Naive thymus-derived CD8-positive, alpha-beta T cell (primary cell): ENCODE measurements around the gene NFAT5. TPM values are rescaled to one million over a fixed set of nuclear protein-coding genes. Genes with fewer than 3 reads are reported as not detected.

Experiments used
- ATAC-seq, 2 donors: fragments of 150-1000 bp; cut with Tn5 transposase in 1 of 2; sonication (Bioruptor Pico), chemical (Tn5 transposase) in 1 of 2; 1 replicate in 1 of 2; 2 replicates in 1 of 2; pipeline ENCODE4 v1.10.0; 2021; ENCODE audit warnings: mild to moderate bottlenecking in 2 of 2, moderate library complexity in 2 of 2
- POLR2A ChIA-PET: fragments of 350-600 bp; sonication (Branson Sonifier 250); formaldehyde crosslinking; loops from one replicate; lab custom pipeline; 2021; ENCODE audit warnings: antibody characterized with exemption; lab: Charles Lee
- DNase-seq, 10 donors: peaks; one replicate each; pipeline versions ENCODE4 v3.0.0 to v3.0.0-alpha.2; 2020 to 2022
- H3K27ac Mint-ChIP-seq, 10 donors: one replicate each; pipeline ENCODE4 v1.8.0; 2020 to 2022; ENCODE audit warnings: mild to moderate bottlenecking in 10 of 10, mixed read lengths in 10 of 10, moderate library complexity in 4 of 10, inconsistent platforms in 1 of 10
- H3K27me3 Mint-ChIP-seq, 5 donors: one replicate each; pipeline ENCODE4 v1.8.0; 2021 to 2022; ENCODE audit warnings: mixed read lengths in 5 of 5
- H3K36me3 Mint-ChIP-seq, 3 donors: one replicate each; pipeline ENCODE4 v1.8.0; 2020 to 2022; ENCODE audit warnings: mixed read lengths in 3 of 3, mild to moderate bottlenecking in 2 of 3, inconsistent platforms in 1 of 3
- H3K4me1 Mint-ChIP-seq, 4 donors: one replicate each; pipeline ENCODE4 v1.8.0; 2021 to 2022; ENCODE audit warnings: mixed read lengths in 4 of 4
- H3K4me3 Mint-ChIP-seq, 10 donors: one replicate each; pipeline ENCODE4 v1.8.0; 2020 to 2022; ENCODE audit warnings: mild to moderate bottlenecking in 10 of 10, mixed read lengths in 10 of 10, moderate library complexity in 6 of 10, inconsistent platforms in 1 of 10
- H3K9me3 Mint-ChIP-seq, 9 donors: one replicate each; pipeline ENCODE4 v1.8.0; 2020 to 2022; ENCODE audit warnings: mixed read lengths in 9 of 9, mild to moderate bottlenecking in 3 of 9, inconsistent platforms in 1 of 9, moderate library complexity in 1 of 9
- microRNA-seq: library from miRNA; unstranded; fragments of <30 nt; microRNA quantifications from one replicate; pipeline ENCODE4 v1.2.0, GENCODE V29; 2022; ENCODE audit warnings: borderline microRNAs expressed
- polyA plus RNA-seq, 3 donors: library from polyadenylated mRNA; unstranded; fragments of 300-500 nt; fragmentation: Illumina TruSeq; gene quantifications; one replicate each; pipeline ENCODE4 v1.2.3, GENCODE V29; 2021
- total RNA-seq, 8 experiments: library from RNA in 2 of 8; stranded (reverse) in 2 of 8; gene quantifications; one replicate each; pipeline ENCODE4 v1.2.3 and lab custom pipeline; 2021 to 2026

NFAT5 gene
- total and polyA plus RNA-seq, 5 experiments from 2014 or later, result 3.8 to 32.2 (median 6.7) TPM

DNA sequence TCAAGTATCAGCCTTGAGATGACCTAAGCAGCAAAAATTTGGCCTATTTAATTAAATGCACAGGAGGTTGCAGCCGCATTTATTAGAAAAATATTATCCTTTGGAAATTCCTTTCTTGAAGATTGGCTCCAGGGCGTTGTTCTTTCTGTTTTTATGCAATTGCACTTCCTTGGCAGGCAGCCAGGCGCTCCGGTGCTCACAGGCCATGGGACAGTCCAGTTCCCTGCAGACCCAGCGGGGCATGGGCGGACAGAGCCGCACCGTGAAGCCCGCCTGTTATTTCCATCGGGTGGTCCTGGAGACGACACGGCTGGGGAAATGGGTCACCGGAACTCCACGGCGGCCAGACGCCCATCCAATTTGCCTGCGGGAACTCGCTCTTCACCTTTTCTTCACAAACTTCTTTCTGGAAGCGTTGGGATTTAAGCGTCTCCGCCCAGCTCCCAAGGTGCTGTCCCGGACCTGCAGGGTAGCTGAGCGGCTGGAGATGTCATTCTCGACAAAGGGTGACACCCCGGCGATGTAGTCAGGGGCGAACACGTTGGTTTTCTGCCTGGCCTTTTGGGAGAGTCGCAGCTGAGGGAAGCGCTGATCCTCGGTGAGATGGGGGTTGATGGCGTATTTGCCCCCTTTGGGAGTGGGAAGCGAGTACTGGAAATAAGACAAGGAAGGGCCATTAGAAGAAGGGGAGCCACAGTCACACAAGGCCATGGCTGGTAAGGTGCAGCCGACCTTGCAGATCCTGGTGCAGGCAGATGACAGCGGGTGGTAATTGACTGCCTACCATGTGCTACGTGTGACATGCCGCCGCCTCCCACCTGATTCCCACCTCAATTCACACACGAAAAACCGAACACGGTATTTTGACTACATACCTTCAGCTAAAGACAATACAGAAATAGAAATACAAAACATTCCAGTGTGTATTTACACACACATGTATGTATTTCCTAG, 176.5 kb downstream of the NFAT5 start:
- ATAC-seq, result no peak
- H3K27ac Mint-ChIP-seq, result peak overlapping the region in 1 of 10 donors; percentile 73
- peaks cover 4 to 75% (median 11%) of the 10 kb centered on the region in 3 donors for H3K36me3 Mint-ChIP-seq
- no peak for DNase-seq
- H3K9me3 Mint-ChIP-seq, result no peaks in the 10 kb centered on the region
- peaks cover 0 to 6% (median 3%) of the 10 kb centered on the region in 4 donors for H3K4me1 Mint-ChIP-seq
- H3K4me3 Mint-ChIP-seq, result no peak overlapping the region
- H3K27me3 Mint-ChIP-seq, result no peaks in the 10 kb centered on the region
- POLR2A ChIA-PET, result no interaction called here

DNA sequence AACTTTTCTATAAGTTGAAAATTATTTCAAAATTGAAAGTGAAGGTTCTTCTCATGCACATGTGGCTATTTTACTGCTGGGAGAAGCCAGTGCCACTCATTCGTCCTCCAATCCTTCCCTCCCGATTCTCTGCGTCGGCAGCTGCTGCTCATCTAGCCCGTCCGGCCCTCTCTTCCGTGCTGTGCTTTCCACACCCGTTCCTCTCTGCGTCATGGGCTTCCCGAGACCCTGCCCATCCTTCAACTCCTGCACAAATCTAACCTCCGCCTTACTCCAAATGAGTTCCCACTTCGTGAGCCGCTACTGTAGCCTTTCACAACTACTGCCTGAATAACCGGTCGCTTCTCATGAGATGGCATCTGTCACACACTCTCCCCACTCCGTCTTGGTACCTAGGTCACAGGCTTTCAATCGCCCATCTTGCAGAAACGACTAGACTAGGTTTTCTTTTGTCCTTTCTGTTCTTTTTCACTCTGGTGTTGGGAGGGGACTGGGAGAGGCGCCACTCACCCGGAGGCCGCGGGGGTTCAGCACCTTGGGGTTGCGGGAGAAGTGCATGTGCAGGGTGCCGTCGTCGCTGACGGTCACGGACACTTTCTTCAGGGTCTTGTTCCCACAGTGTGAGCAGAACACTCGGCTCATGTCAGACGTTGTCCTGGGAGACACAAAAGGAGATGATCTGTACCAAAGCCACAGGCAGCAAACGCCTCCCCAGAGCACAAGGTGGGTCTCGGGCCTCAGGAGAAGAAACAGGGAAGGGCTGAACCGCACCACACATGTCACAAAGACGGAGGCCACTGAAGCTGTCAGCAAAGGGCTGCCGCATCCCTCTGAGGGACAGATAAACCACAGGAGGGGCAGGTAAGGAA, 178.8 kb downstream of the NFAT5 start:
- POLR2A ChIA-PET, result interaction anchor here (1.5 kb wide), 1 partner anchor 10 kb away, joined by 6 read pairs; the partner anchor contains the start of gene NOB1
- H3K4me3 Mint-ChIP-seq, result no peak overlapping the region
- H3K27ac Mint-ChIP-seq, result peak overlapping the region in 3 of 10 donors; percentile 51 to 94 (median 71)

DNA sequence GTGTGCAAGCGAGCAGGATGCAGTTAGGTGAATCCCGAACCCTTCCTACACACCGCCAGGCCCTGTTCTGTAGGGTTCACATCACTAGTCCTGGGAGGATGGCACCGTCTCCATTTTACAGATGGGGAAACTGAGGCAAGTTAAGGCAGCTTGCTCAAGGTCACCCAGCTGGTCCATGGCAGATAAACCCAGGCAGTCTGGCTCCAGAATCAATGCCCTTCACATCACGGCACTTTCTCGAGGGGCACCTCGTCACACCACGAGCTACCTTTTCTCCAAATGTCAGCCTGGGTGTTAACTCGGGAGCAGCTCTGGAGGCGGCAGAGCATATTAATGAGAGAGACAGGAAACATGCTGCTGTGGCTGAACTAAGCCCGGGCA, 179.5 kb downstream of the NFAT5 start:
- no peaks in the 10 kb centered on the region for H3K27me3 Mint-ChIP-seq
- no peaks in the 10 kb centered on the region for H3K9me3 Mint-ChIP-seq
- POLR2A ChIA-PET, result interaction anchor here (1.5 kb wide), 1 partner anchor 9 kb away, joined by 6 read pairs; the partner anchor contains the start of gene NOB1
- H3K4me3 Mint-ChIP-seq, result no peak overlapping the region
- peaks cover 0 to 6% (median 5%) of the 10 kb centered on the region in 4 donors for H3K4me1 Mint-ChIP-seq
- H3K27ac Mint-ChIP-seq, result peak overlapping the region in 2 of 10 donors; percentile 37 to 71
- no peak for DNase-seq
- ATAC-seq, result no peak
- peaks cover 4 to 94% (median 18%) of the 10 kb centered on the region in 3 donors for H3K36me3 Mint-ChIP-seq

More for the DNA sequence above, 178.8 kb downstream of the NFAT5 start:
- Mint-ChIP-seq H3K9me3 (no peaks in the 10 kb centered on the region), H3K4me1 (peaks cover 0 to 6% (median 5%) of the 10 kb centered on the region in 4 donors), H3K36me3 (peaks cover 4 to 98% (median 18%) of the 10 kb centered on the region in 3 donors), H3K27me3 (no peaks in the 10 kb centered on the region)
- ATAC-seq, result no peak
- DNase-seq, result no peak

DNA sequence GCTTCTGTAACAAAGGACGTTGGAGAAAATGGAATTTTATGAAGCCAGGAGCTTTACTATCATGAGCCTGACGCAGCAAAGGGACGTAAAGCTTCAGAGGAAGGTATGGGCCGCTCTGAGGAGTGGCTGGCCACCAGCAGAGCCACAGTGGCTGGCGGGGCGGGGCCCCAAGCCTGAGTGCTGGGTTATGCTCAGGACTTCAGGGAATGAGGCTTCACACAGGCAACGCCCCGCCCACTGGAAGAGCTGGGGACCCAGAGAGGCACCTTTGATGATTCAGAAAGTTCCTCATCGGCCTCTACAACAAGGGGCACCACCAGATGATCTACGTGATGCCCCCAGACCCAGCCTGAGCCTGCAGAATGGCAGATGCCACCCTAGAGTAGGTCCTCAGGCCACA, 180.2 kb downstream of the NFAT5 start:
- POLR2A ChIA-PET, result interaction anchor here (0.5 to 1.5 kb wide), 2 partner anchors 9 to 13 kb away, joined by 6 read pairs; partner anchors contain the start of gene NOB1

DNA sequence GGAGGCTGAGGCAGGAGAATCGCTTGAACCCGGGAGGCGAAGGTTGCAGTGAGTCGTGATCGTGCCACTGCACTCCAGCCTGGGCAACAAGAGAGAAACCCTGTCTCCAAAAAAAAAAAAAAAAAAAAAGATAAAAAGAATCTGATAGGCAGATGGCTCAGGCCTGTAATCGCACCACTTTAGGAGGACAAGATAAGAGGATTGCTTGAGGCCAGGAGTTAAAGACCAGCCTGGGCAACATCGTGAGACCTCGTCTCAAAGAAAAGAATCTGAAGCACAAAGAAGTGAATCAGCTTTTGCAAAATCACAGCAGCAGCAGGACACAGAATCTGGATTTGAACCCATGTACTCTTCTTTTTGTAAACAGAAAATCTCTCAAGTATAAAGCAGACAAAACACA, 181.3 kb downstream of the NFAT5 start:
- ATAC-seq (no peak), DNase-seq (no peak)
- no peaks in the 10 kb centered on the region for H3K9me3 Mint-ChIP-seq
- H3K27ac Mint-ChIP-seq, result peak overlapping the region in 4 of 10 donors; percentile 0 to 53 (median 16)
- POLR2A ChIA-PET, result interaction anchor here (0.7 kb wide), 1 partner anchor 66 kb away, joined by 5 read pairs; no protein-coding TSS in a partner anchor
- H3K36me3 Mint-ChIP-seq, result peaks cover 4 to 92% (median 13%) of the 10 kb centered on the region in 3 donors
- peaks cover 5 to 9% (median 7%) of the 10 kb centered on the region in 4 donors for H3K4me1 Mint-ChIP-seq
- H3K27me3 Mint-ChIP-seq, result no peaks in the 10 kb centered on the region
- no peak overlapping the region for H3K4me3 Mint-ChIP-seq

More for the DNA sequence above, 180.2 kb downstream of the NFAT5 start:
- DNase-seq, result no peak
- H3K4me1 Mint-ChIP-seq, result peaks cover 0 to 6% (median 5%) of the 10 kb centered on the region in 4 donors
- H3K27ac Mint-ChIP-seq, result peak overlapping the region in 2 of 10 donors; percentile 15 to 53
- no peak overlapping the region for H3K4me3 Mint-ChIP-seq
- H3K9me3 Mint-ChIP-seq, result no peaks in the 10 kb centered on the region
- H3K27me3 Mint-ChIP-seq, result no peaks in the 10 kb centered on the region
- ATAC-seq, result no peak
- peaks cover 4 to 94% (median 15%) of the 10 kb centered on the region in 3 donors for H3K36me3 Mint-ChIP-seq

DNA sequence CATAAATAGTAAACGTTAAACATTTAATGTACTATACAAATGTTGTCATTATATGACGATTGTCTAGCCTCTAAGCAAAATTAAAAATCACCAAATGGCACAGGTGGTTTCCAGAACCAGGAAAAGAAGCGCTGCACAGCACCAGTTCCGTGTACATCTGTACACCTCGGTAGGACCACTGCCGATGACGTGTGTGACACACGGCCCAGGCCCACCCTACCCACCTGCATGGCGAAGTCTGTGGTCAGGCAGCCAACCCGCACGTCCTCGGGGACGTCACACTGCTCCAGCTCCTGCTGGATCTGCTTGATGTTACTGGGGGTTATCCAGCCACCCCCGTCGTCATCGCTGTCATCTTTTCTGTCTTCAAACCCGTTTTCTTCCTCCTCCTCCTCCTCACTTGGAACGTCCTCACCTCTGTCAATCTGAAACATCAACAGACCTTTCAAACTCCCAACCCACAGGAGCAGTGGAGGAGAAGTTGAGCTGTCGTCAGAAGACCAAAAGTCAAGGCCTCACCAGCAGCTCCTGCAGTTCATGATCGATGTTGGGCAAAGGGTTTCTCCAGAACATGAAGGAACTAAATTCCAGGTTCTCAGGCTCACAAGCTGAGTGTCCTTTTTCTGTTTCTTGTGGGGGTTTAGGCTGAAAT, 183.1 kb downstream of the NFAT5 start:
- Mint-ChIP-seq H3K36me3 (peaks cover 4 to 80% (median 10%) of the 10 kb centered on the region in 3 donors), H3K27me3 (no peaks in the 10 kb centered on the region), H3K9me3 (no peaks in the 10 kb centered on the region), H3K27ac (peak overlapping the region in 1 of 10 donors; percentile 40), H3K4me3 (no peak overlapping the region), H3K4me1 (peaks cover 11 to 26% (median 23%) of the 10 kb centered on the region in 4 donors)
- ATAC-seq (no peak), DNase-seq (no peak)
- POLR2A ChIA-PET, result no interaction called here

DNA sequence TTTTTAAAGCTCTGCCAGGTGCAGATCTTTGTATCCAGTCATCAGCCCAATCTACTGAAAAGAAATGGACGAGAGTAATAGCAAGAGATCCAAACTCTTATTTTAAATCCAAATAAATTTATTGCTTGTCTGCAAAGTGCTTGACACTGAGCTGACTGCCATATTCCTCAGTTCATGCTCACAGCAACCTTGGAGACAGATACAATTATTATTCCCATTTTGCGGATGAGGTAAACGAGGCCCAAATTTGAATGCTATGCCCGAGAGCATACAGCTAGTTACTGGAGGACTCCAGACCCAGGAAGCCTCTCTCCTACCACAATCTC, 188.3 kb downstream of the NFAT5 start:
- peak overlapping the region; percentile 96 to 100 (median 100) for H3K4me3 Mint-ChIP-seq
- peaks cover 8 to 35% (median 28%) of the 10 kb centered on the region in 4 donors for H3K4me1 Mint-ChIP-seq
- H3K27ac Mint-ChIP-seq, result peak overlapping the region; percentile 98 to 100 (median 99)
- DNase-seq, result peak in 1 of 10 donors; percentile 7
- no peaks in the 10 kb centered on the region for H3K27me3 Mint-ChIP-seq
- H3K9me3 Mint-ChIP-seq, result no peaks in the 10 kb centered on the region
- peaks cover 3 to 28% (median 8%) of the 10 kb centered on the region in 3 donors for H3K36me3 Mint-ChIP-seq
- no peak for ATAC-seq
- POLR2A ChIA-PET, result interaction anchor here (0.5 to 2.5 kb wide), 15 partner anchors 9 to 620 kb away, joined by 3 to 38 read pairs (median 5); partner anchors contain the start of genes NQO1, TERF2 and WWP2

Small RNAs within 50 kb of the gene (microRNA-seq; reads per million reads assigned to microRNA genes)
- gene MIR1538, result 1.7 reads per million

Other genes starting within 250 kb of the NFAT5 start
- 10 to 100 TPM; 15.1 to 16.8 TPM for gene PDF, start 235.4 kb upstream of the NFAT5 start, total RNA-seq
- 10 to 100 TPM; 12.3 to 17.2 (median 13.8) TPM for gene PDF, start 235.4 kb upstream of the NFAT5 start, polyA plus RNA-seq
- gene COG8, start 226.4 kb upstream of the NFAT5 start, total RNA-seq, result 10 to 100 TPM; 62.0 to 65.5 TPM
- gene COG8, start 226.4 kb upstream of the NFAT5 start, polyA plus RNA-seq, result 10 to 100 TPM; 33.6 to 42.0 (median 39.6) TPM
- gene NIP7, start 226.2 kb upstream of the NFAT5 start, total RNA-seq, result 10 to 100 TPM; 33.0 to 34.4 TPM
- gene NIP7, start 226.2 kb upstream of the NFAT5 start, polyA plus RNA-seq, result 10 to 100 TPM; 17.6 to 24.8 (median 18.5) TPM
- 1 to 10 TPM; 4.5 to 5.2 TPM for gene TMED6, start 214.2 kb upstream of the NFAT5 start, total RNA-seq
- under 1 TPM in 1 of 3 donors, not detected in 2; 0.43 TPM for gene TMED6, start 214.2 kb upstream of the NFAT5 start, polyA plus RNA-seq
- 10 to 100 TPM; 51.1 to 59.8 TPM for gene TERF2, start 180.0 kb upstream of the NFAT5 start, total RNA-seq
- 10 to 100 TPM; 22.0 to 30.9 (median 29.7) TPM for gene TERF2, start 180.0 kb upstream of the NFAT5 start, polyA plus RNA-seq
- 10 to 100 TPM; 45.6 to 47.3 TPM for gene CYB5B, start 141.3 kb upstream of the NFAT5 start, total RNA-seq
- gene CYB5B, start 141.3 kb upstream of the NFAT5 start, polyA plus RNA-seq, result 10 to 100 TPM; 83.3 to 96.4 (median 90.4) TPM
- 1 to 10 TPM; 3.4 to 3.7 TPM for gene NQO1, start 160.6 kb downstream of the NFAT5 start, total RNA-seq
- 1 to 10 TPM; 2.5 to 4.1 (median 3.0) TPM for gene NQO1, start 160.6 kb downstream of the NFAT5 start, polyA plus RNA-seq
- gene NOB1, start 189.0 kb downstream of the NFAT5 start, total RNA-seq, result 10 to 100 TPM; 59.7 to 61.5 TPM
- 10 to 100 TPM; 35.1 to 60.3 (median 48.6) TPM for gene NOB1, start 189.0 kb downstream of the NFAT5 start, polyA plus RNA-seq
- gene WWP2, start 196.4 kb downstream of the NFAT5 start, total RNA-seq, result 10 to 100 TPM; 56.1 to 63.3 TPM
- 10 to 100 TPM; 27.0 to 39.5 (median 31.3) TPM for gene WWP2, start 196.4 kb downstream of the NFAT5 start, polyA plus RNA-seq